ENCODE results near the gene GSTM3. TPM values are rescaled to one million over a fixed set of nuclear protein-coding genes. Genes with fewer than 3 reads are reported as not detected.
A peak's percentile ranks its signal among the peaks of the same experiment; 100 is the strongest.

The GSTM3 gene
- total RNA-seq, 1 donor from 2014 or later, result 18.5 TPM

- peak; percentile 42 for DNase-seq
- TF ChIP-seq, protein P1, sequence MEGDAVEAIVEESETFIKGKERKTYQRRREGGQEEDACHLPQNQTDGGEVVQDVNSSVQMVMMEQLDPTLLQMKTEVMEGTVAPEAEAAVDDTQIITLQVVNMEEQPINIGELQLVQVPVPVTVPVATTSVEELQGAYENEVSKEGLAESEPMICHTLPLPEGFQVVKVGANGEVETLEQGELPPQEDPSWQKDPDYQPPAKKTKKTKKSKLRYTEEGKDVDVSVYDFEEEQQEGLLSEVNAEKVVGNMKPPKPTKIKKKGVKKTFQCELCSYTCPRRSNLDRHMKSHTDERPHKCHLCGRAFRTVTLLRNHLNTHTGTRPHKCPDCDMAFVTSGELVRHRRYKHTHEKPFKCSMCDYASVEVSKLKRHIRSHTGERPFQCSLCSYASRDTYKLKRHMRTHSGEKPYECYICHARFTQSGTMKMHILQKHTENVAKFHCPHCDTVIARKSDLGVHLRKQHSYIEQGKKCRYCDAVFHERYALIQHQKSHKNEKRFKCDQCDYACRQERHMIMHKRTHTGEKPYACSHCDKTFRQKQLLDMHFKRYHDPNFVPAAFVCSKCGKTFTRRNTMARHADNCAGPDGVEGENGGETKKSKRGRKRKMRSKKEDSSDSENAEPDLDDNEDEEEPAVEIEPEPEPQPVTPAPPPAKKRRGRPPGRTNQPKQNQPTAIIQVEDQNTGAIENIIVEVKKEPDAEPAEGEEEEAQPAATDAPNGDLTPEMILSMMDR (IDR thresholded peaks at IDR 0.05), result peak; percentile 1
- intact Hi-C loops (cut with DNase I), result loop anchor here (10.0 kb wide), 1 partner anchor 229 kb away; the partner anchor contains the start of gene GNAI3
- H3K27me3 ChIP-seq (ENCODE audit: low read depth), result no peaks in the 10 kb centered on the region
- peaks cover 19% of the 10 kb centered on the region for H3K4me1 ChIP-seq
- no peak overlapping the region for H3K4me3 ChIP-seq
- peak in 1 of 2 donors; percentile 1 for ATAC-seq
- H3K9me3 ChIP-seq, result no peaks in the 10 kb centered on the region
- H3K36me3 ChIP-seq, result no peaks in the 10 kb centered on the region
- H3K27ac ChIP-seq, result no peak overlapping the region
Observed at GRCh38 chr1:109773900-109774485, 33.2 kb upstream of the GSTM3 start.

GRCh38 chr1:109773203-109773899, 32.5 kb upstream of the GSTM3 start:
- Histone ChIP-seq H3K27ac (no peak overlapping the region), H3K4me1 (peaks cover 19% of the 10 kb centered on the region), H3K36me3 (no peaks in the 10 kb centered on the region), H3K9me3 (no peaks in the 10 kb centered on the region), H3K27me3 (ENCODE audit: low read depth) (no peaks in the 10 kb centered on the region), H3K4me3 (no peak overlapping the region)
- DNase-seq (peak; percentile 86), ATAC-seq (peak; percentile 87 to 91)
- TF ChIP-seq, protein P1 (IDR thresholded peaks at IDR 0.05), result peak; percentile 91
- intact Hi-C loops (cut with DNase I), result loop anchor here (10.0 kb wide), 1 partner anchor 229 kb away; the partner anchor contains the start of gene GNAI3

DNA sequence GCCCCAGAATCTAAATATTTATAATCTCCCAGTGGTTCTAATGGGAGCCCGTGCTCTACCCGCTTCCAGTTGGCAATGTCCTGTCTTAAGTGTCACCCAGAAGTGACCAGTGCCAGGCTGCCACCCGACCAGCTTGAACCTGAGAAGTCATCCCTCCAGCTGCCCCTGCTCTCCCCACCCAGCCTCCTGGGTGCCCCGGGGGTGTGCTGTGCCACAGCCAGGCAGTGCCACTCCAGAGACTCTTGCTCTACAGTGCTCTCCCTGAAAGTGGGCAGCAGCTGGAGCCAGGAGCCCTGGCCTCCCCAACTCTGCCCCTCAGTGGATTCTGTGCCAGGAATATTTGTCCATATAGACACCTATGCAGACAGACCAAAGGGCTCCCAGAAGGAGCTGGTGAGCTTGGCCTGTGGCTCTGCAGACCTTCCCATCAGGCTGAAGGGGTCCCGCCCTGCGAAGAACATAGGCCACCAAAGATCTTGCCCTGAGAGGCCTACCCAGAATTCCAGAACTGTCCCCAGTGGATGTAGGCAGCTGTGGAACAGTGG, 31.9 kb upstream of the GSTM3 start:
- H3K4me1 ChIP-seq, result peaks cover 18% of the 10 kb centered on the region
- no peaks in the 10 kb centered on the region for H3K9me3 ChIP-seq
- DNase-seq, result peak; percentile 34
- no peaks in the 10 kb centered on the region for H3K27me3 ChIP-seq (ENCODE audit: low read depth)
- H3K27ac ChIP-seq, result no peak overlapping the region
- no peak for ATAC-seq
- no peaks in the 10 kb centered on the region for H3K36me3 ChIP-seq
- intact Hi-C loops (cut with DNase I), result loop anchor here (10.0 kb wide), 1 partner anchor 228 kb away; the partner anchor contains the start of gene GNAI3
- no peak overlapping the region for H3K4me3 ChIP-seq
- TF ChIP-seq, protein P1 (IDR thresholded peaks at IDR 0.05), result no peak

DNA sequence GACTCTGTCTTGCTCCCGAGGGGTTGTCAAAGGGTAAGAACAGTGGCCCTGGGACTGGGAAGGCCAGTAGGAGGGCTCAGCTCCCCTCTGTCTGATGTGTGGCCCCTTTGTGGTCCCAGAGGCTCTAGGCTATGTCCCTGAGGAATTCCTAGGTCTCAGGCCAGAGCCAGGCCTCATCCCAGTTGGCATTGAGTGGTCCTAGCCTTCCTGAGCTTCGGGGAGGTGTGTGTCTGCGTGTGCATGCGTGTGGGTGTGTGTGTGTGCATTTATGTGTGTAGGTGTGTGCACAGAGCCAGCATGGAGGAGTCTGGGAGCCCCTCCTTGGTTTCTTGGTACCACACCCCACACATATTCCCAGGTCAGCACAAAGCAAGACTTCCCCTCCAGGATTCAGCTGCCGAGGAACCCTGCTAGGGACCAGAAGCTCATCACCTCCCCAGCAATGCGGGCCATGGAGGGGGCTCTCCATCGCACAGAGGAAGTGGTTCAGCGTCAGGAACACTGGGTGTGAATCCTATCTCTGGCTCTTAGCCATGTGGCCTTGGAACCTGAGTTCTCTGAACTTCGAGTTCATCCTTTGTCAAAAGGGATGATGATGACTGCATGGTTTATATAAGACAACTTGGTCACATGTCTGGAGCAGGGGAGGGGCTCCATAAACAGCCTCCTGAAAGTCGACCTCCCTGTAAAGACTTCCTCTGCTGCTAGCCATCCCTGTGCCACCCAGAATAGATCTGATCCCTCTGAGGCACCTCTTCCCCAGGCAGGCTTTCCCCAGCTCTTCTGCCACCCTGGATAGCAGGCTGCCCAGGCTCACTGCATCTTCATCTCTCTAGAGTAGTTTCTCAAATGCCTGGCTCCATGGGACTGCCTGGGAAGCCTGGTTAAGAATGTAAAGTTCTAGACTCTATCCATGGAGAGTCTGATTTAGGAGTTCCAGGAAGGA, 31.1 kb upstream of the GSTM3 start:
- intact Hi-C loops (cut with DNase I), result loop anchor here (10.0 kb wide), 1 partner anchor 227 kb away; the partner anchor contains the start of gene GNAI3
- H3K27me3 ChIP-seq (ENCODE audit: low read depth), result no peaks in the 10 kb centered on the region
- peak; percentile 24 for DNase-seq
- no peak for ATAC-seq
- no peaks in the 10 kb centered on the region for H3K36me3 ChIP-seq
- TF ChIP-seq, protein P1 (IDR thresholded peaks at IDR 0.05), result no peak
- peaks cover 11% of the 10 kb centered on the region for H3K4me1 ChIP-seq
- H3K27ac ChIP-seq, result no peak overlapping the region
- H3K4me3 ChIP-seq, result no peak overlapping the region
- no peaks in the 10 kb centered on the region for H3K9me3 ChIP-seq
